Lung microvascular endothelial cell (primary cell): ENCODE results near the gene MTHFSD. TPM values are rescaled to one million over a fixed set of nuclear protein-coding genes. Genes with fewer than 3 reads are reported as not detected.

Experiments used
- DNase-seq, 2 donors: peaks; one replicate each; pipeline versions ENCODE4 v3.0.0 to v3.0.0-alpha.2; 2010; ENCODE audit warnings: low read depth in 2 of 2
- total RNA-seq: library from RNA; depleted of rRNA; stranded (reverse); fragments of >200 nt; gene quantifications from 2 replicates; pipeline ENCODE4 v1.2.1, GENCODE V29; 2014

Gene MTHFSD
- total RNA-seq, 1 donor from 2014 or later, result 7.1 TPM

DNA sequence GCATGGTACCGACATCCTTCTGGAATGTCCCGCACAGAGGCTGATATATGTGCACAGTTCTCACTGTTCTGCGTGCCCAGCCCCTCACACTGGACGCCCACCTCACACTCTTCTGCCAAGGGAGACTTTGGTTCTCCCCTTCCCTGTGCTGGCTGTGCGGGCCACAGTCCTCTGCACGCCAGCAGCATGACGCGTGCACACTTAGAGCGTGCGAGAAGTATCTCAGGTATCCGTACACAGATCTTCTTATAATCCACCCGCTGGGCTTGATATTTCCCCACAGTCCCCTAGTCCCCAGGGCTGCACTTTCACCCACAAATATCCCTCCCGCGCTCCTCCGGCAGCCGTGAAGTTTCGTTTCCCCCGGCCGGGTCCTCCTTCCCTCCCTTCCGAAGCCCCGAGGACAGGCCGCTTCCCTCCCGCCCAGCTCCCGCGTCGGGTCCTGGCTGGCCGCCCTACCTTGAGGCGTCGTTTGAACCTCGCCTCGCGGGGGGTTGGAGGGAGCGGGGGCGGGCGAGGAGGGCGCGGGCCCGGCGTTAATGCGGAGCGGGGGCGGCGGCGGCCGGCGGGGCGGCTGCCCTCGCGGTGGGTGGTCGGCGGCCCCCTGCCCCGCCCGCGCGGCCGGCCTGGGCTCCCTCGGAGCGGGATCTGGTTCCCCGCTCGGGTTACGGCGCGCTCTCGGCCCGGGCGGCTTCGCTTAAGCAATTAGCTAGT, 49.7 kb downstream of the MTHFSD start:
- DNase-seq, result no peak

DNA sequence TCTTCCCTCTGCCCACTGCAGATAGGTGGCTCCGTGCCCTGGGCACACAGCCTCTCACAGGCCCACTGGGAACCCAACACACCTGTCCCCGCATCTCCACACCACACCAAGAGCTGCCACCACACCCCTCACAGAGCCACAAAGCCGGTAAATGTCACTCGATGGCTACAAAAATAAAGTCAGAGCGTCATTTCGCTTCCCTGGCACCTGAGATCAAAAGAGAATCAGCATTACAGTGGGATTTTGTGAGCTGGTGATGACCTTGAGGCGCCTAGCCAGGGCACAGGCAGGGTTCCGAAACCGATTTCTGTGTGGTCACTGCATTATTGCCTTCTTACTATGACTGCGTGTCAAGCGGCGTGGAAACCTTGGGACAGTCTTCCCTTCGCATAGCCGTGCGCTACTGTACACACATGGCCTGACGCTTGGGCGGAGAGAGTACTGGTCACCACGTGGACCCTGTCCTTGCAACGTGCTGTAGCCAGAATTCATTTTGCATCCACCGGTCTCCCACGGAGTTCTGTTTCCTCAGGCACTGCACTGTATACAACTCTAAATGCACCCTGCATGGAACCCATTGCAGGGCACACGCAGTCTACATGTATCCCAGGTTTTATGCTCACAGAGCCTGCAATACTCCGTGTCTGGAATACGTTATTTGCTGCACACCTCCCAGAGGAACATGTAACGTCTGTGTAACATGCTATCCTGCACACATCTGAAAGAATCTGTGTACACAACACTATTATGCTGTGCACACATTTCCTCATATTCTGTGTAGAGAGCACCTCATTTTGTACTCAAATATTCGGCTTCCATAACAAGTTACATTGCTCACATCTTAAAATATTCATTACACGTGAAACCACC, 50.5 kb downstream of the MTHFSD start:
- DNase-seq, result no peak

DNA sequence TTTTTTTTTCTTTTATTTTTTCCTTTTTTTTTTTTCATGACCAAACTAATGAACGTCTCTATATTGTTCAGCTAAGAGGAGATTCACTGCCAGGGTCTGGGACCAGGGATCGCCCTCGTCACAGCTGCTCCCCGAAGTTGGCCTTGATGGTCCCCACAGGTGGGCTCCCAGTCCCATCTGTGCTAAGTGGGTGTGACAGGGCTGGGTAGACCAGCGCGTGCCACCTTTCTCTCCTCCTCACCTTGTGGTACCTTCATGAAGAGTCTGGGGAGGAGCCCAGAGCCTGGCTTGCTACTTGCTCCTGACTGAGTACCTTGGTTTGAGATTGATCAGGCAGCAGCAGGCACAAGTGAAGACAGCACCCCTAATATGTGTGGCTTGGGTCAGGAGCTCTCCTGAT, 51.2 kb downstream of the MTHFSD start:
- DNase-seq, result no peak

DNA sequence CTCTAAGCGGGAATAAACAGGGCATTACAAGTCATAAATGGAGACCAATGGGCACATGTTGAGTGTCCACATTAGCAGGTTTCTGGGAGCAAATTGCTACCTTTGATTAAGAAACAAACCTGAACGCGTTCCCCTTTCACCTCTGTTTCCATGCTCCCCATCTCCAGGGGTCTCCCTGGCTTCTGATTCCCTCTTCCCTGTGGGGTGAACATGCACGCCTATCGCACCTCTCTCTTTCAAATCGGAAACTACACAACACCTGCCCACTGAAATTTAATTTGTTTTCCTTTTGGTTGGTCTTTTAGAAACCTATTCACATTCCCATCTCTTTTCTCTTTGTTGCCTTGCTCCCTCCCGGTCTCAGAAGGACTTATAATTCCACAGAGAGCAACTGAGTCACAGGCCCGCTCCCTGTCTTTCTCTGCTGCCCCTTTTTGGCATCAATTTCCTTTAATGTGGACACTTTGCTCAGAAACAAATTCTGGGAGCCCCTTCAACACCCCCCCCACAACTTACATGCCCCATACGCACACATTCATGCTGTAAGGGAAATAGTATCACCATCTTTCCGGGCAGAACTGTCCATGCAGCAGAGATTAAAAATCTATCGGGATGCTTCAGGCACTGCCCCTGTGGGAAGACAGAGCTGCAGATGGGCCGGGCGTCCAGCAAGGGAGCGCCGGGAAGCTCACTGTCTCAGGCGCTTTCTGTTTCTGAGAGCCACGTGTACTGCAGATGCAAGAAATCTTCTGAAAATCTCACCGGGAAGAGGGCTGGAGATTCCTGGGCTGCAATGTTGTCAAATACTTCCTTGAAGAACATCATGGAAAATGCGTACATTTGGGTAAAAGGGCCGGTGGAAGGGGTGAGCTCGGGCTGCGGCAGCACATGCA, 51.9 kb downstream of the MTHFSD start:
- DNase-seq, result no peak

DNA sequence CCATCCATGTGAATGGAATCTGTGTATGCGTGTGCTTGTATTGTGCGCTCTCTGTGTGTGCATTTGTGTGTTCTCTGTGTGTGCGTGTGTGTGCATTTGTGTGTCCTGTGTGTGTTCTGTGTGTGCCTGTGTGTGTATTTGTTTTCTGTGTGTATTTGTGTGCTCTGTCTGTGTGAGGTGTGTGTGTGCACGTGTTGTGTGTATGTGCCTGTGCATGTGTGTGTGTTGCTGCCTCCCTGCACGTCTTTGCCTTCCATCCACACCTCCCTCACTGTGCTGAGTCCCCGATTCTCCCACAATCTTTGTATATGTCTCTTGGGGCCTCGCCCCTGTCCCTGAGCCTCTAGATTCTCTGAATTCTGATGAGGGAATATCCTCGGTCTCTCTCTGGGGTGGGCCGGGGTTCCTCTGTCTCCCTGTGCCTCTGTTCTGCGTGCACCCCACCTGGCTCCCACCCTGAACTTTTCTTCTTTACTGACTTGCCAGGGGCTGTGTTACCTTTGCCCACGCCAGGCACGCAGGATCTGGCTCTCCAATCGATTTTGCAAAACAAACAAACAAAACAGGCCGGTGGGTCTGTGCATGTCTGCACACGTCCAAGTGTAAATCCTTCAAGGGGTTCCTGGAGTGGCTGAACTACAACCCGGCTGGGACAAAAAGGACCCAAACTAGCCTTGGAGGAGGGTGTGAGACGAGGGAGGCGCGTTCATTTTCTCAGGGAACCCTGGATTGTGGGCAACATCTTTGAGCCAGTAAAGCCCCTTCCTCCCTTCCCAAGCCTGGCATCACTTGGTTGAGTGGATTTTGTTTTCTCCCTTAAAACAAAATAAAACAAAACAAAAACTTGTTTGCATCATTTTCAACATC, 52.8 kb downstream of the MTHFSD start:
- DNase-seq, result no peak

DNA sequence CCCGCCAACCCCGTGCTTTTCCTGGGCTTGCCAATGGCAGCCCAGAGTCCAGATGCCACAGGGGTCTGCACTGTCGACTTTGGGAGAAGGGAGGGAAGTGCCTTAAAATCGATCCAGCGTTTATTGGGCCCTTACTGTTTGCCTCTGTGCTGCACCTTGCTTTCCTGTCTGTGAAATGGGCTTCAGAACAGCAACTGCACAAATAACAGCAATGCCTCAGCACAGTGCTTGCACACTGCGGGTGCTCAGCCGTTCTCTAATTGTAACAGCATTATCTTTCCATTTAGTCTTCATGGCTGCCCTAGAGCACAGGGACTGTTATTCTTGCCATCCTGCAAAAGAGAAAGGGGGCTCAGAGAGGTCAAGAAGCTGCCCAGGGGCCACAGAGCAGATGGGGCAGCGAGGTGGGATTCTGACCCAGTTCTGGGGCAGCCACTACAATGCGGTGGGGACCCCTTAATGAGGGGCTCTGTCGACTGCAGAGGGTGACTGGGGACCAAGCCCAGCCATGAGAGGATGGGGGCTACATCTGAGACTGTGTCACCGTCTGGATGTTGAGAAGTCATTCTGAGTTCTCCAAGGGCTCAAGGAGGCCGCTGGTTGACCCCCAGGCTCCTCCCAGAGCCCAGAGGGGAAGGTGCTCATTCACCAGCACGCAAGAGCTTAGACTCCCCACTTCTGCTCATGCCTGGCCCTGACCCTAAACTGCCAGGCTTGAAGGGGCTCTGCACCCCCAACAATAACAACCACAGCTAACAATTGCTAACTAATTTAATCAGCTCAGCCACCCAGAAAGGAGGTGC, 54.1 kb downstream of the MTHFSD start:
- DNase-seq, result no peak

DNA sequence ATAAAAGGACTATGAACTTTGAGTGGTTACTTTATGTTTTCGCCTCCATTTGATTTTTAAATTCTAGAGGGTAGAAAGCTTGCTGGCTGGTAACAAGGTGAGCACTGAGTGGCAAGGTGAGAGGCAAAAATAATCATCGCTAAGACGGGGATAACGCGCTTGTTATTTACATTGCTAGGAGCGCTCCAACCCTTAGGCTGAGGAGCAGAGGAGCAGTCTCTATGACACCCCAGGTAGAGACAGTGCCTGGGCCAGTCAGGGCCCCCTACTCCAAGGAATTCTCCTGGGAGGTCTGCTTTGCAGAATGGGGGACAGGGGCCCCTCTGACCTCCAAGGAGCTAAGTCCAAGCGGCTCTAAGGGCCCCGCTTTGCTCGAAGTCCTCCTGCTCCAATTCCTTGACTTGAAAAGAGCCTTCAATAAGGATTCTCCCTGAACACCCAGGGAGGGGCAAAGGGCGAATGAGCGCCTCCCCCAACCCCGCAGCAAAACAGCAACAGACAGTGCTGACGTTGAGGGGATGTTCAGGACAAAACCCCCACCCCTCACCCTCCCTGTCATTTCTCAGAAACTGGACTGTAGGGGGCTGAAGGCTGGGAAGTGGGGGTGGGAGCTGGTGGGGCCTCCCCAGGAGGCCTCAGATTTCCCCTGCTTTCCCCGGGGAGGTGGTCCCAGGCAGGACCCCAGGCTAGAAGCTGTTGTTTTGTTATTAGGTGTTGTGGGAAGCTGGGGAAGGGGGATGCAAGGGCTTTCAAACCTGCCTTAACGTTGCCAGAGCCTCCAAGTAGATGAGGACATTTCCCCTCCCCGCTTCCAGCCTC, 54.9 kb downstream of the MTHFSD start:
- DNase-seq, result no peak

DNA sequence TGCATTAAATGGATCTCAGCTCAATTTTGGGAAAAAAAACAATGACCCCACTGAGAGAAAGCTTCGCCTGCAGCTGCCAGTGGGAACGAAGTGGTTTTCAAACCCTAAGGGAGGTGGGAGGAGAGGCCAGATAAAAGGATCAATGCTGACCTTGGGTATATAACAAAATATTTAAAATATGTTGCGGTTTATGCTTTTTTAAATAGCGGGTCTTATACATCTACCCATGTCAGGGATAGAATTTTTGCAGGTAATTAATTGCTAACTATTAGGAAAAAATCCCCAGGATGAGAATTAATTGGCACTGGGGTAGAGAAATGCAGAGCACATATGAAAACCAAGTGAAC, 55.6 kb downstream of the MTHFSD start:
- no peak for DNase-seq

DNA sequence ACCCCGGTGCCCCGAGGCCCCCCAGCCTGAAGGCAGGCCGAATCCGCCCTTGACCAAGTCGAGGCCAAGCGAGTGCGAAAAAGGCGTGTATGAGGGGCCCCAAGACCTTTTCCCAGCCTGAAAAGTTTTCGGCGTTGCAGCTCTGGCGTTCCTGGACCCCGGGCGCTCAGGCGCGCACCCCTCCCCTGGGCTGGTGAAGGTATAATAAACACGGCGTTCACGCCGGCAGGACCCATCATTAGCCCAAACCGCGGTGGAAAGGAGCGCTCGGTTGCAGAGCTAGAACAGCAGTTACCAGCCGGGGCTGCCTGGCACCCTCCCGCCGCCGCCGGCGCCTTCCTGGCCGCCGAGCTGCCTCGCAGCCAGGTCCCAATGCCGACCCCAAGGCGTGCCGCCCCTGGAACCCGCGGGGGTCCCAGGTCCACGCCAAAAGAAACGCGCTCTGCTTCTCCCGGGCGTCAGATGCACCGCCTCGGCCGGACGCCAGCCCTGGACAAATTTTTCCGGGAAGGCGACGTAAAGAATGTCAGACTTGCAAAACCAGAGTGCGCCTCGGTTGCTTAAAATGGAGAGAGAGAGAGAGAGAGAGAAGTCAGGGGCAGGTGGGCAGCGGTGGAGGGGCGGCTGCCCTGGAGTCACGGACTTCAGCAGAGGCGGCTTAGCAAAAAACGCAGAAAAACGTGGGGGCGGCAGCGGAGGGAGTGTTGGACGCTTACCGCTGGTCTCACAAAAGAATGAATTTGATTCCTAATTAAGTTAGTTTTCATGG, 56.2 kb downstream of the MTHFSD start:
- no peak for DNase-seq

DNA sequence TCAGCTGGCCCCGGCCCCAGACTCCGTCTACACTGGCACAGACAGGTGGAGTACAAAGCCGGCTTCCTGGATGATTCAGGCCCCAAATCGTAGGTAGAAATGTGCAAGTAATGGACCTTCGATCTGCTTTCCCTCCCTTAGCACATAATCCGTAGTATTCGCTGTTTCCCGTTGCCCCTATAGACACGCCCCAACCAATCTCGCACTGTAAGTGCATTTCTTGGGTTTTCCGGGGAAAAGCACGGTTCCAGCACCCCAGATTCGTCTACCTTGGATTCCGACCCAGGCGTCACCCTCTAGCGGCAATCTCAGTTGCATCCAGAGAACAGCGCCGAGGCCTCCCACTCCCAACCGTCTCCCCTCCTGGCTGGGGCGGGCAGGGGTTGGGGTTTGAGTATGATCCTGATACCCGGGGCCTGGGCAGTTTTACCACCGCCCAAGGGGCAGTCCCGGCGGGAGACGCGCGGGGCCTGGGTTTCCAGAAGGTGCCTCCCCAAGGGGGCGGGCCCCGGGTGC, 56.8 kb downstream of the MTHFSD start:
- DNase-seq, result no peak

DNA sequence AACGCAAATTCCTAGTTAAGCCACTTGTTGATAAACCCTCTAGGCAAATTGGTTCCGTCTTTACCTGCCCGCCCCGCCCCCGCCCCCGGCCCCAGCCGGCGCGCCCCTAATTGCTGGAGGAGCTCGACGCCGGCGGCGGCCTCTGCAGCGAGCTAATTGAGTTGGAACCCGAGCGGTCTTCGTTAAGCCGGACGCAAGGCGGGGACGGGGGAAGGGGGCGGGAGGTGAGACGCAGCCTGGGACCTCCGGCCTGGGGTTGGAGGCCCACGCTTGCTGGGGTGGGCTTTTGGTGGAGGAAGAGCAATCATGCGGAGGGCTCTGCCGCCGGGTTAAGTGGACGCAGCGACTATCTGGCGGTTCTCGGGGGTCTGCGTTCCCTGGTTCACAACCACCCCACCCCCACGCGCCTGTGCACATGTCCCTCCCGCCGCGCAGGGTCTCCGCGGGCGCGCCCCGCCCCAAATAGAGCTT, 57.4 kb downstream of the MTHFSD start:
- DNase-seq, result no peak

DNA sequence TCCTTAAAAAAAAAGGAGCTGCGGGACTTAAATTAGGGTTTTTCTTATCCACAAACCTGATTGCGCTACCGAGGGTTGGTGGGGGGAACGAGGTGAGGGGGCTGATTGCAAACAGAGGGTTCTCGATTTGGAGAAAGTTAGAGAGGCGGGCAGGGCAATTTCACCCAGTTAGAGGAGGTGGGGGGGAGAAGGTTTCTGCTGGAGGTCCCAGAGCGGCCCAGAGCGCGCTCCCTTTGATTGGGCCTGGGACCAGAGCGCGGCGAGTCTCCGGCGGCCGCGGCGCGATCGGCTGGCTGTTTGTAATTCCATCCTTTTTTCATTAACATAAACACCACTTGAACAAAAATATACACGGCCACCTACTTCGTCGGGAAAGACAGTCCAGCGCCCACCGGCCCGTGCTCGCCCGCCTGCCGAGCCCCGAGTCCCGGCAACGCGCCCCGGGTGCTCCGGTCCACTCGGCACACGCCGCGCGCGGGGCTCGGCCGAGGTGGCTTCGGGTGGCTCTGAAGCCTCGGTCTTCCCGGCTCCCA, 58.0 kb downstream of the MTHFSD start:
- DNase-seq, result no peak

DNA sequence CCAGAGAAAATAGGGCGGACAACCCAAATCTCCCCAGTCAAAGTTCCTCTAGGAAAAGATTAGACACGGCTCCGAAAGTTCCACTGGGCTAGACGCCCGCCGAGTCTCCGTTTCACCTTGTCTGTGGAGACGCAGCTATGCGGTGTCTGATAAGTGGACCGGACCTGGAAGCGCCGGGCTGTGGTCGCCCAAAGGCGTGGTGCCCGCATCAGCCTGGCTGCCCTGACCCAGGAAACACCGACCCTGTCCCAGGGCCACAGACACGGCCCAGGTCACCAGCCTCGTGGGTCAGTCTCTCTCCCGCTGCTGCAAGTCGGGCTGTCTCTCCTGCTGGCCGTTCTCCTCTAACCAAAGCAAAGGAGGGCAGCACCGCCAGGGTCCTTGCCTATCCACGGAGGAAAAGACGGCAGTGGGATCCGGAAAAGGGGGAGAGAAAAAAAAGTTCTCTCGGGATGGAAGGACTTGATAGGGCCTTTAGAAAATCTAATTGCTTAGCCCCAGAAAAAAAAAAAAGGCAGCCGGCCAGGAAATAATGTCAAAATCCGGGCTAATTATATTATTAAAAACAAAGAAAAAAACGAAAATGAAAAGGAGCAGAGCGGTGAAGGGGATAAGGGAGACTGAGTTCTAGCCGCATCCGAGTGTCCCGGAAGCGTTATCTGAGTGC, 58.6 kb downstream of the MTHFSD start:
- no peak for DNase-seq

DNA sequence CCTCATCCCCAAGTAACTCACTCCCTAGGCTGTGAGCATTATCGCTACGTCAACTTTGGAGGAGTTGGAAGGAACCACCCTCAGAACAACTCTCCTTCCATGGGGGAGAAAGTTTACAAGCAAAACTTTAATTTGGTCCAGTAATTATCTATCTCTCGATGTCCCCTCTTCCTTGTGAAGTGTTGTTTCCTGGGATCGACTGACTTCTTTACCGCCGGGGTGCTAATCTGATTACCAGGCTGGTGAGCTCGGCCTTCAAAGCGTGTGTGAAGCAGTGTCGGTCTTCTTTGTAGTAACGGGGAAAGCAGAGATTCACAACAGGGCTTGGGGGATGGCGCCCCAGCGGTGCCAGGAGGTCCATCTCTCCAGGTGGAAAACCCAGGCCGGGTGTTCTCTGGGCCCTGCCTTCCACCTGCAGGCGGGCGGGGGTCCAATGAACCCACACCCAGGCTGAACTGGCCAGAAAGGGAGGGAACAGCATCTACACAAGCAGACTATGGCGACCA, 59.2 kb downstream of the MTHFSD start:
- DNase-seq, result no peak

DNA sequence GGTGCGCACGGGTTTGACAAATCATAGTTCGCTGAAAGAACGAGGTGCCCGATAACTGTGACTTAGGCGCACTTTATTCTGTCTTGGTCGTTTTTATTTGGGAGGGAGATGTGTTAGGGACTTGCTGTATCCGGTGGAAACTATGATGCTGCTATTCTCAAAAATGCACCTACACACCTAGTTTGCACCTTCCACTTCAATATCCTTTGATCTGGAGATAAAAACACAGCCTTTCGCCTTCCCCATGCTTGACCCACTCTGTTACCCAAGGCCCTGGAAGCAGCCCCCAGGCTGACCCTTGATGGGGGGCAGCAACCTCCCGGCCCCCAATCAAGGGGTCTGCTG, 59.7 kb downstream of the MTHFSD start:
- no peak for DNase-seq

DNA sequence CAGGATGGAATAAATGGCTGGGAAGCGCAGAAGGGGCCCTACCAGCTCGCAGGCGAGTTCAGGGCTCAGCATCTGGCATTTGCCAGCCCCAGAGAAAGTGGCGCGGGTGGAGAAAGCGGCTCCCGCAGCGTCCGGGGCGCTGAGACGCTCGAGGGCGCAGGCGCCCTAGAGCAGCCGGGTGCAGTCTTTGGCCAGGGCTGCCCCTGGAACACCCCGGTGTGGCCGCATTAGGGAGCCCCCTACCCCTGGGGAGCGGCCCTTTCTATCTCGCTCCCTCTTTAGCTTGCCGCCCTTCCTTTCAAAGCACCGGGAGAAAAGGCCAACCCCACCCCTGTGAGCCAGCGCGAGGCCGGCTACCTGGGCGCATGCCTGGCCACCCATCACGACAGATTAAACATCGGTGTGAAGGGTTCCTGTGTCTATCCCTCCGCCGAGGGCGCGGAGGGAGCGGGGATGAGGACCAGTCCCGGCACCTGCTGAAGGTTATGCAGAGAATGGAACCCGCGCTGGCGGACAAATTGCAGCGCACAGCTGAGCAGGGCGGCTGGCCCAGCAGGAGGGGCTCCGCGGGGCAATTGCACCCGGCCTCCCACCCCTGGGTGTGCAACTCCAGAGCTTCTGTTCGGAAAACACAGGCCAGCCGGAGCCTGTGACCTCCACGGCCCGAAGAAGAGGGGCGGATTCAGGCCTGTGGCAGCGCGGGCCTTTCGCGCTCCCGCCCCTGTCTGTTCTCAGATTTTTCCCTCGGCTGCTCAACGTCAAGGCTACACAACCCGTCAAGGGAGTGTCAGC, 60.3 kb downstream of the MTHFSD start:
- DNase-seq, result no peak
